ENCODE data around the gene SLC17A8. TPM values are rescaled to one million over a fixed set of nuclear protein-coding genes. Genes with fewer than 3 reads are reported as not detected.
"Not testable (repeated sequence)": the region's sequence is repeated elsewhere in the genome, so short reads cannot be mapped to it uniquely, and the experiment has no call there.

The SLC17A8 gene
- total and polyA plus RNA-seq, 2 experiments from 2014 or later = not detected

- Histone ChIP-seq H3K27me3 (no peaks in the 10 kb centered on the region), H3K9me3 (ENCODE audit: low read depth) (no peaks in the 10 kb centered on the region), H3K4me1 (ENCODE audit: low read depth) (no peaks in the 10 kb centered on the region), H3K36me3 (no peaks in the 10 kb centered on the region), H3K27ac (no peak overlapping the region), H3K4me3 (no peak overlapping the region)
- no peak for DNase-seq (ENCODE audit: low read depth in 1 of 2, low spot score in 1 of 2)
- TF ChIP-seq CTCF (IDR thresholded peaks at IDR 0.05; ENCODE audit: low read depth, low read length) = no peak
Observed at GRCh38 chr12:100426145-100426544, 69.3 kb downstream of the SLC17A8 start.

GRCh38 chr12:100427078-100427477, 70.2 kb downstream of the SLC17A8 start:
- no peaks in the 10 kb centered on the region for H3K27me3 ChIP-seq
- H3K4me1 ChIP-seq (ENCODE audit: low read depth) = no peaks in the 10 kb centered on the region
- no peak overlapping the region for H3K27ac ChIP-seq
- no peaks in the 10 kb centered on the region for H3K9me3 ChIP-seq (ENCODE audit: low read depth)
- no peak overlapping the region for H3K4me3 ChIP-seq
- no peak for TF ChIP-seq CTCF (IDR thresholded peaks at IDR 0.05; ENCODE audit: low read depth, low read length)
- no peaks in the 10 kb centered on the region for H3K36me3 ChIP-seq
- peak in 1 of 2 donors; percentile 54 for DNase-seq (ENCODE audit: low read depth in 1 of 2, low spot score in 1 of 2)

GRCh38 chr12:100430251-100430650, 73.4 kb downstream of the SLC17A8 start:
- not testable (repeated sequence) for H3K36me3 ChIP-seq; H3K4me3 ChIP-seq; H3K4me1 ChIP-seq (ENCODE audit: low read depth); H3K27me3 ChIP-seq; H3K9me3 ChIP-seq (ENCODE audit: low read depth); DNase-seq (ENCODE audit: low read depth in 1 of 2, low spot score in 1 of 2); H3K27ac ChIP-seq

GRCh38 chr12:100433701-100434100, 76.8 kb downstream of the SLC17A8 start:
- no peak for DNase-seq (ENCODE audit: low read depth in 1 of 2, low spot score in 1 of 2)
- Histone ChIP-seq H3K27ac (no peak overlapping the region), H3K36me3 (no peaks in the 10 kb centered on the region), H3K27me3 (no peaks in the 10 kb centered on the region), H3K4me1 (ENCODE audit: low read depth) (no peaks in the 10 kb centered on the region), H3K4me3 (no peak overlapping the region), H3K9me3 (ENCODE audit: low read depth) (no peaks in the 10 kb centered on the region)
- no peak for TF ChIP-seq CTCF (IDR thresholded peaks at IDR 0.05; ENCODE audit: low read depth, low read length)

- no peaks in the 10 kb centered on the region for H3K36me3 ChIP-seq
- TF ChIP-seq CTCF (IDR thresholded peaks at IDR 0.05; ENCODE audit: low read depth, low read length) = no peak
- no peak for DNase-seq (ENCODE audit: low read depth in 1 of 2, low spot score in 1 of 2)
- no peak overlapping the region for H3K4me3 ChIP-seq
- H3K4me1 ChIP-seq (ENCODE audit: low read depth) = no peaks in the 10 kb centered on the region
- H3K9me3 ChIP-seq (ENCODE audit: low read depth) = no peaks in the 10 kb centered on the region
- H3K27ac ChIP-seq = no peak overlapping the region
- H3K27me3 ChIP-seq = no peaks in the 10 kb centered on the region
Observed at GRCh38 chr12:100434177-100434576, 77.3 kb downstream of the SLC17A8 start.

GRCh38 chr12:100435957-100436356, 79.1 kb downstream of the SLC17A8 start:
- no peaks in the 10 kb centered on the region for H3K9me3 ChIP-seq (ENCODE audit: low read depth)

More at GRCh38 chr12:100435957-100436356, 79.1 kb downstream of the SLC17A8 start:
- no peak for TF ChIP-seq CTCF (IDR thresholded peaks at IDR 0.05; ENCODE audit: low read depth, low read length)
- Histone ChIP-seq H3K27ac (no peak overlapping the region), H3K4me1 (ENCODE audit: low read depth) (no peaks in the 10 kb centered on the region), H3K36me3 (no peaks in the 10 kb centered on the region), H3K4me3 (no peak overlapping the region), H3K27me3 (no peaks in the 10 kb centered on the region)
- DNase-seq (ENCODE audit: low read depth in 1 of 2, low spot score in 1 of 2) = no peak
